ENCODE results near the gene NRARP. TPM values are rescaled to one million over a fixed set of nuclear protein-coding genes. Genes with fewer than 3 reads are reported as not detected.

NRARP gene
- total and polyA plus RNA-seq, 8 donors = 1.2 to 323 (median 3.5) TPM

GRCh38 chr9:137306066-137306849 is 4.2 kb upstream of the NRARP start:
- Histone ChIP-seq H3K4me3 (no peak overlapping the region), H3K27me3 (peaks cover 0 to 67% (median 28%) of the 10 kb centered on the region in 3 donors), H3K9me3 (no peaks in the 10 kb centered on the region), H3K4me1 (peaks cover 57 to 72% (median 63%) of the 10 kb centered on the region in 4 donors), H3K36me3 (no peaks in the 10 kb centered on the region), H3K27ac (peak overlapping the region; percentile 66 to 82 (median 72))
- TF ChIP-seq EP300 (IDR thresholded peaks at IDR 0.05) = no peak
- peak in 1 of 2 donors; percentile 68 for DNase-seq
- 28 to 34% (median 31%) methylated on average over 11 to 30 of the region's 30 CpGs for WGBS, 5 donors
- intact Hi-C loops (cut with DNase I; ENCODE audit: low total_unique reads) = loop anchor here (10.0 kb wide), 1 partner anchor 99 kb away; no protein-coding TSS in a partner anchor

- Histone ChIP-seq H3K4me1 (peaks cover 57 to 72% (median 64%) of the 10 kb centered on the region in 4 donors), H3K4me3 (peak overlapping the region in 1 of 4 donors; percentile 37), H3K9me3 (no peaks in the 10 kb centered on the region), H3K27ac (peak overlapping the region; percentile 66 to 82 (median 72)), H3K27me3 (peaks cover 0 to 72% (median 28%) of the 10 kb centered on the region in 3 donors), H3K36me3 (no peaks in the 10 kb centered on the region)
- intact Hi-C loops (cut with DNase I; ENCODE audit: low total_unique reads) = loop anchor here (10.0 kb wide), 1 partner anchor 99 kb away; no protein-coding TSS in a partner anchor
- WGBS, 5 donors = 9 to 25% (median 18%) methylated on average over 5 to 8 of the region's 8 CpGs; no CpG with 5 or more reads in 1 of the 5 donors
- no peak for TF ChIP-seq POLR2A (IDR thresholded peaks at IDR 0.05)
- no peak for TF ChIP-seq POLR2AphosphoS5 (IDR thresholded peaks at IDR 0.05)
- no peak for TF ChIP-seq EP300 (IDR thresholded peaks at IDR 0.05)
- no peak for TF ChIP-seq CTCF (IDR thresholded peaks at IDR 0.05)
- DNase-seq = no peak
These were observed 3.7 kb upstream of the NRARP start for GRCh38 chr9:137305798-137306065.

- Histone ChIP-seq H3K9me3 (no peaks in the 10 kb centered on the region), H3K36me3 (no peaks in the 10 kb centered on the region), H3K4me3 (peak overlapping the region in 3 of 4 donors; percentile 24 to 37 (median 28)), H3K27ac (peak overlapping the region; percentile 66 to 82 (median 72)), H3K27me3 (peaks cover 0 to 77% (median 32%) of the 10 kb centered on the region in 3 donors), H3K4me1 (peaks cover 58 to 72% (median 64%) of the 10 kb centered on the region in 4 donors)
- intact Hi-C loops (cut with DNase I; ENCODE audit: low total_unique reads) = loop anchor here (10.0 kb wide), 1 partner anchor 100 kb away; no protein-coding TSS in a partner anchor
- 8 to 14% (median 10%) methylated on average over 28 to 36 of the region's 36 CpGs for WGBS, 5 donors
- TF ChIP-seq EP300 (IDR thresholded peaks at IDR 0.05) (no peak), POLR2AphosphoS5 (IDR thresholded peaks at IDR 0.05) (peak in 2 of 3 donors; percentile 0 to 6)
- peak; percentile 69 to 90 for DNase-seq
These were observed 3.2 kb upstream of the NRARP start for GRCh38 chr9:137305060-137305797.

GRCh38 chr9:137304383-137305059 is 2.5 kb upstream of the NRARP start:
- H3K36me3 ChIP-seq = no peaks in the 10 kb centered on the region
- H3K4me1 ChIP-seq = peaks cover 63 to 79% (median 70%) of the 10 kb centered on the region in 4 donors
- TF ChIP-seq EP300 (IDR thresholded peaks at IDR 0.05) (no peak), POLR2A (IDR thresholded peaks at IDR 0.05) (no peak)
- intact Hi-C loops (cut with DNase I; ENCODE audit: low total_unique reads) = loop anchor here (10.0 kb wide), 1 partner anchor 100 kb away; no protein-coding TSS in a partner anchor
- peak overlapping the region in 4 of 5 donors; percentile 69 to 82 (median 74) for H3K27ac ChIP-seq
- H3K27me3 ChIP-seq = peaks cover 0 to 84% (median 38%) of the 10 kb centered on the region in 3 donors
- peak overlapping the region in 1 of 4 donors; percentile 37 for H3K4me3 ChIP-seq
- no peaks in the 10 kb centered on the region for H3K9me3 ChIP-seq
- DNase-seq = peak in 1 of 2 donors; percentile 59
- 36 to 68% (median 46%) methylated on average over 4 to 16 of the region's 16 CpGs for WGBS, 5 donors

- H3K27ac ChIP-seq = peak overlapping the region in 1 of 5 donors; percentile 82
These were observed 1.9 kb upstream of the NRARP start for GRCh38 chr9:137303893-137304382.

More at GRCh38 chr9:137303893-137304382, 1.9 kb upstream of the NRARP start:
- no peaks in the 10 kb centered on the region for H3K36me3 ChIP-seq
- peak in 1 of 2 donors; percentile 46 for DNase-seq
- TF ChIP-seq EP300 (IDR thresholded peaks at IDR 0.05) (no peak), CTCF (IDR thresholded peaks at IDR 0.05) (no peak), POLR2A (IDR thresholded peaks at IDR 0.05) (no peak), POLR2AphosphoS5 (IDR thresholded peaks at IDR 0.05) (no peak)
- intact Hi-C loops (cut with DNase I; ENCODE audit: low total_unique reads) = loop anchor here (10.0 kb wide), 1 partner anchor 101 kb away; no protein-coding TSS in a partner anchor
- H3K4me1 ChIP-seq = peaks cover 63 to 85% (median 76%) of the 10 kb centered on the region in 4 donors
- WGBS, 5 donors = 78 to 91% (median 85%) methylated on average over 7 to 22 of the region's 22 CpGs
- no peak overlapping the region for H3K4me3 ChIP-seq
- peaks cover 0 to 90% (median 43%) of the 10 kb centered on the region in 3 donors for H3K27me3 ChIP-seq
- no peaks in the 10 kb centered on the region for H3K9me3 ChIP-seq
